ENCODE results near the gene CAMKMT.

Gene CAMKMT

GRCh38 chr2:44745922-44746766, 384.4 kb downstream of the CAMKMT start:
- no peak for DNase-seq (ENCODE audit: low read depth)
- TF ChIP-seq CTCF (IDR thresholded peaks at IDR 0.05; ENCODE audit: control insufficient read depth, extremely low read depth, insufficient read depth): no peak
- no peak overlapping the region for H3K4me3 ChIP-seq (ENCODE audit: low read depth, low read length)

- peak; percentile 27 for DNase-seq (ENCODE audit: low read depth)
- H3K4me3 ChIP-seq (ENCODE audit: low read depth, low read length): no peak overlapping the region
- no peak for TF ChIP-seq CTCF (IDR thresholded peaks at IDR 0.05; ENCODE audit: control insufficient read depth, extremely low read depth, insufficient read depth)
Observed at GRCh38 chr2:44746856-44747615, 385.3 kb downstream of the CAMKMT start.

GRCh38 chr2:44747794-44748193, 386.0 kb downstream of the CAMKMT start:
- TF ChIP-seq CTCF (IDR thresholded peaks at IDR 0.05; ENCODE audit: control insufficient read depth, extremely low read depth, insufficient read depth): no peak
- DNase-seq (ENCODE audit: low read depth): no peak

GRCh38 chr2:44751754-44752479, 390.2 kb downstream of the CAMKMT start:
- no peak overlapping the region for H3K4me3 ChIP-seq (ENCODE audit: low read depth, low read length)
- no peak for TF ChIP-seq CTCF (IDR thresholded peaks at IDR 0.05; ENCODE audit: control insufficient read depth, extremely low read depth, insufficient read depth)
- no peak for DNase-seq (ENCODE audit: low read depth)

More at GRCh38 chr2:44747794-44748193, 386.0 kb downstream of the CAMKMT start:
- no peak overlapping the region for H3K4me3 ChIP-seq (ENCODE audit: low read depth, low read length)

GRCh38 chr2:44752761-44753160, 391.0 kb downstream of the CAMKMT start:
- H3K4me3 ChIP-seq (ENCODE audit: low read depth, low read length): no peak overlapping the region
- no peak for DNase-seq (ENCODE audit: low read depth)
- no peak for TF ChIP-seq CTCF (IDR thresholded peaks at IDR 0.05; ENCODE audit: control insufficient read depth, extremely low read depth, insufficient read depth)

- H3K4me3 ChIP-seq (ENCODE audit: low read depth, low read length): no peak overlapping the region
- no peak for DNase-seq (ENCODE audit: low read depth)
Observed at GRCh38 chr2:44753552-44754285, 392.0 kb downstream of the CAMKMT start.

More at GRCh38 chr2:44753552-44754285, 392.0 kb downstream of the CAMKMT start:
- no peak for TF ChIP-seq CTCF (IDR thresholded peaks at IDR 0.05; ENCODE audit: control insufficient read depth, extremely low read depth, insufficient read depth)

All from LNCaP clone FGC (cell line).